GM19467 (cell line): ENCODE measurements around the gene PLEKHJ1.

Experiments used
- ATAC-seq: cut with Tn5 transposase; IDR thresholded peaks from one replicate; pipeline ENCODE4 v1.9.1; 2021; ENCODE audit warnings: mild to moderate bottlenecking, moderate library complexity; ENCODE audit not compliant: unreplicated experiment

PLEKHJ1 gene

DNA sequence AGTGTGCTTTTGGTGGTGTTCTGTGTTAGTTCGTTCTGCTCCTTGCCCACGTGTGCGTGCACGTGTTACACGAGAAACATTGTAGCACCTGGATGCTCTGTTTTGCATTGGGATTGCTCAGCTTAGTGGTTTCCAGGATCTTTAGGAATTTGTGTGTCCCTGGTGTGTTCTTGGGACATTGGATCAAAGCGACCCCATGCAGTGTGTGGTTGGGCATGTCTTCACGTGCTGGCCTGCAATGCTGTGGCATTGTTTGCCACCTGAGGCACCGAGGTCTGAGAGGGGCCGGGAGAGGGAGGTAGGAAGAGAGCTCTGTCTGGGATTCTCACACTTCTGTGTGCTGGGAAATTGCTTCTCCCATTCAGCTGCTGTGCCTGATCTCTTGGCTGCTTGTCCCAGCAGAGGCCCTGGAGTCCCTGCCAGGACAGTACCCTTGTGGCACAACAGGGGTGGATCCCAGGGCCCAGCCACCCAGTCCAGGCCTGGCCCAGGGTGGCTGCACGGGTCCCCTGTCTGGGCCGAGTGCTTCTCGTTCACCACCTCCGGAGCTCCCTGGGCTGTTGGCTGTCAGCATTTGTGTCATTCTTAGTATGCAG is 11.3 kb downstream of the PLEKHJ1 start:
- no peak for ATAC-seq

GRCh38 chr19:2223959-2224358 is 12.2 kb downstream of the PLEKHJ1 start:
- ATAC-seq = no peak

- no peak for ATAC-seq
Observed at GRCh38 chr19:2223391-2223790, 12.7 kb downstream of the PLEKHJ1 start.

DNA sequence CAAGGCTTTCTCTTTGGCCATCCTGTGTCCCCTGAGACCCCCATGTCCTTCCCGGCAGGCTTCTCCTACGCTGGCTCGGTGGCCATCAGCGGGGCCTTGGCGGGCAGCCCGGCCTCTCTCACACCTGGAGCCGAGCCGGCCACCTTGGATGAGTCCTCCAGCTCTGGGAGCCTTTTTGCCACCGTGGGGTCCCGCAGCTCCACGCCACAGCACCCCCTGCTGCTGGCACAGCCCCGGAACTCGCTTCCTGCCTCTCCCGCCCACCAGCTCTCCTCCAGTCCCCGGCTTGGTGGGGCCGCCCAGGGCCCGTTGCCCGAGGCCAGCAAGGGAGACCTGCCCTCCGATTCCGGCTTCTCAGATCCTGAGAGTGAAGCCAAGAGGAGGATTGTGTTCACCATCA is 14.2 kb downstream of the PLEKHJ1 start:
- no peak for ATAC-seq

GRCh38 chr19:2221250-2221831 is 14.8 kb downstream of the PLEKHJ1 start:
- no peak for ATAC-seq

DNA sequence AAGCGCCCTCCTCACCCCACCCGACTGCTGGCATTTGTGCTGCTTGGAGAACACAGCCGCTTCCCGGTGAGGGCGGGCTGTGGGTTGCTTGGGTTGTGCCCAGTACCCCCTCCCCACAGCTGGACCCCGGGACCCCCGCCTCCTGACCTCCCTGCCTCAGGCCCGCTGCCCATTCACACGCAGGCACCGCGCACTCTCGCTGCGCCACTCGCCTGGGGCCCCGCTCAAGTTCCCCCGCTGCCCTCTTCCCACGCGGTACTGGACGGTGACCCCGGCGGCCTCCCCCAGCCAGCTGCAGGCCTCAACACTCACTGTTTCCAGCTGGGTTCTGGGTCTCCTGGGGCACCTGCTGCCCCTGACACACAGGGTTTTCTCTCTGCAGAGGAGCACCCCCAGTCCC is 16.4 kb downstream of the PLEKHJ1 start:
- no peak for ATAC-seq

GRCh38 chr19:2217591-2217990 is 18.5 kb downstream of the PLEKHJ1 start:
- no peak for ATAC-seq

DNA sequence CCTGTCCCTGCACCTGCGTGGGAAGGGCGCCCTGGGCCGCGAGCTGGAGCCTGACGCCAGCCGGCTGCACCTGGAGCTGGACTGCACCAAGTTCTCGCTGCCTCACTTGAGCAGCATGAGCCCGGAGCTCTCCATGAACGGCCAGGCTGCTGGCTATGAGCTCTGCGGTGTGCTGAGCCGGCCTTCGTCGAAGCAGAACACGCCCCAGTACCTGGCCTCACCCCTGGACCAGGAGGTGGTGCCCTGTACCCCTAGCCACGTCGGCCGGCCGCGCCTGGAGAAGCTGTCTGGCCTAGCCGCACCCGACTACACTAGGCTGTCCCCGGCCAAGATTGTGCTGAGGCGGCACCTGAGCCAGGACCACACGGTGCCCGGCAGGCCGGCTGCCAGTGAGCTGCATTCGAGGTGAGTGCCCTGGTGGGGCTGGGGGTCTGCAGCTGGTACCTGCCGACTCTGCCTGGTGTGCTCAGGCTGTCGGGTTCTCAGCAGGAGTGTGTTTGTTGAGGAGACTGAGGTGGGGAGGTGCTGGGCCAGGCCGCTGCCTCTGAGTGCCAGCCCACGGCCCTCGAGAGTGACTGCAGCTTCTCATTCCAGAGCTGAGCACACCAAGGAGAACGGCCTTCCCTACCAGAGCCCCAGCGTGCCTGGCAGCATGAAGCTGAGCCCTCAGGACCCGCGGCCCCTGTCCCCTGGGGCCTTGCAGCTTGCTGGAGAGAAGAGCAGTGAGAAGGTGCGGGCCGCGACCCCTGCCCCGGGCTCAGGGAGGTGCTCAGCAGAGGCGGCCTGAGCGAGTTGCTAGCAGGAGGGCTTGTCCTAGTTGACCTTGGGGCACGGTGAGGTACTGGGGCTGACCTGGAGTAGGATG is 19.5 kb downstream of the PLEKHJ1 start:
- no peak for ATAC-seq

- ATAC-seq = no peak
Observed at GRCh38 chr19:2215281-2215751, 20.8 kb downstream of the PLEKHJ1 start.

DNA sequence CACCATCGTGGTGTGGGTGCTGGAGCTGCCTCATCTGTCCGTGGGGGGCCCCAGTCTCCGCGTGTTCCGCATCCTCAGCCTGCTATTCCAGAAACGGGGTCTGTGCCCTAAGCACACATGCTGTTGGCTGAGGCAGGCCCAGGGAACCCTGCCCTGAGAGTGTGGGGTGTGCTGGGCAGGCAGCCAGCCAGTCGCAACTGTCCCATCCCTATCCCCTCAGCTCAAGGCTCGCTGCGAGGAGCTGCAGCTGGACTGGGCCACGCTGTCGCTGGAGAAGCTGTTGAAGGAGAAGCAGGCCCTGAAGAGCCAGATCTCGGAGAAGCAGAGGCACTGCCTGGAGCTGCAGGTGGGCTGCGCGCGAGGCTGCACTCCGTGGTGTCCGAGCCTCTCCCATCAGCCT is 21.9 kb downstream of the PLEKHJ1 start:
- ATAC-seq = no peak

DNA sequence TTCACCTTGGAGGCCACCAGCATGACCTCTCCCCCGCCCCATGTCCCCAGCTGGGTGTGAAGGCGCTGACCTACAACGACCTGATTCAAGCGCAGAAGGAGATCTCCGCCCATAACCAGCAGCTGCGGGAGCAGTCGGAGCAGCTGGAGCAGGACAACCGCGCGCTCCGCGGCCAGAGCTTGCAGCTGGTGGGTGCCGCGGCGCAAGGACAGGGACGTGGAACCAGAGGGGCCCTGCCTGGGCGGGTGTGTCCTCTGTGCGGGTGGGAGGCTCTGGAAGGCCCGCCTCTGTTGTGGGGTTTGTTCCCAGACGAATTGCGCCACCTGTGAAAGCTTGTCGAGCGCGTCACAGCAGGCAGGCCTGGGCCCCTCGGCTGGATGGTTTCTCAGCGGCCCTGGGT is 22.3 kb downstream of the PLEKHJ1 start:
- ATAC-seq = no peak

- ATAC-seq = no peak
Observed at GRCh38 chr19:2212861-2213711, 23.0 kb downstream of the PLEKHJ1 start.

DNA sequence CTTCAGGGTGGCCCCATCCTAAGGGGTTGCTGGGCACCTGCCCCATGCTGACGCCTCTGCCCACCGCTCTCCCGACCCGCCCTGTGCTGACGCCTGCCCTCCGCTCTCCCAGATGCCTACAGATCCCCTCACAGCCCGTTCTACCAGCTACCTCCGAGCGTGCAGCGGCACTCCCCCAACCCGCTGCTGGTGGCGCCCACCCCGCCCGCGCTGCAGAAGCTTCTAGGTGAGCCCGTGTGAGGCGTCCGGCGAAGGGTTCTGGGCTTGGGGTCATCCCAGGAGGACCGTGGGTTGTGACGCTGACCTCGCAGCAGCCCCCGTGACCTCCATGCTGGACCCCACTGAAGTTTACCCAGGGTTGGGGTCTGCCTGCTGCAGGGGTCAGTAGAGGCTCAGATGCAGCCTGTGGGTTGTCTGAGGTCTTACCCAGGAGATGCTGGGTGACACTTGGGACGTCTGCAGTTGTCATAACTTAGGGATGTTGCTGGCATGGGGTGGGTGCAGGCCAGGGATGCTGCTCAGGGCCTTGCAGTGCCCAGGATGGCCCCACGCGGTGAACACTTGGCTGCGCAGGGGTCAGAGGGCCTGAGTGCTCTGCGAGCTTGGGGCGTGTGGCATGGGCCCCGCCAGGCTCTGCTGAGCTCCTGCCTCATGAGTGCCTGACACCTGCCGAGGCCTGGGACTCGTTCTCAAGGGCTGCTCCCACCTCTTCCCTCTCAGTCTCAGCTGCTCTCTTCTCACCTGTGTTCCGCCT is 25.0 kb downstream of the PLEKHJ1 start:
- no peak for ATAC-seq

DNA sequence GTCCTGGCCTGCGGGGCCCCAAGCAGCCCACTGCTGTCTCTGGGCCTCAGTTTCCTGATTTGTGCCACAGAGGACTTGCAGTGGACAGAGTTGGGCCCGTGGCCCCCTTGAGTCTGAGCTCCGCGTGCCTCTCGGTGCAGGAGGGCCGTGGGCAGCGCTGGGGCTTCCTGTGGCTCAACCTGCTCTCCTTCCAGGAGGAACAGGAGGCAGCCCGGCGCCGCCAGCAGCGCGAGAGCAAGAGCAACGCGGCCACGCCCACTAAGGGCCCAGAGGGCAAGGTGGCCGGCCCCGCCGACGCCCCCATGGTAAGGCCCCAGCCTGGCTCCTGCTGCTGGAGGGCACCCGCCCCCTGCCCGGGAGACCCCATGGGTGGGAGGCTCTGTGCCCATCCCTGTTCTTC is 25.9 kb downstream of the PLEKHJ1 start:
- no peak for ATAC-seq

DNA sequence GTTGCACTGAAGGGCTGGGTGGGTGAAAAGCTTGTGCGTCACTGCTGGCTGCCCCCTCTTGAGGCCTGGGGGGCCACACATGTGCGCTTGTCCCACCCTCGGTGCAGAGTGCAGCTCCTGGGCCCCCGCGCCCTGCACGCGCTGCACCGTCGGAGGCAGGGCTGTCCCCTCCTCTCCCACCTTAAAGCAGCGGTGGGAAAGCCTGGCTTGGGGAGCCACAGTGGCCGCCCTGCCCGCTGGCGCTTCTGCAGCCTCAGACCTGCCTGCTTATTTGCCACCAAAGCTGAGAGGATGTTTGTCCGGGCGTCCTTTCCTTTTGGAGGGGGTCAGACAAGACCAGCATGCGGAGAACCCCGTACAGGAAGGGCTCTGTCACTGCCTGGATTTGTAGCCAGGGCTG is 26.7 kb downstream of the PLEKHJ1 start:
- ATAC-seq = no peak

DNA sequence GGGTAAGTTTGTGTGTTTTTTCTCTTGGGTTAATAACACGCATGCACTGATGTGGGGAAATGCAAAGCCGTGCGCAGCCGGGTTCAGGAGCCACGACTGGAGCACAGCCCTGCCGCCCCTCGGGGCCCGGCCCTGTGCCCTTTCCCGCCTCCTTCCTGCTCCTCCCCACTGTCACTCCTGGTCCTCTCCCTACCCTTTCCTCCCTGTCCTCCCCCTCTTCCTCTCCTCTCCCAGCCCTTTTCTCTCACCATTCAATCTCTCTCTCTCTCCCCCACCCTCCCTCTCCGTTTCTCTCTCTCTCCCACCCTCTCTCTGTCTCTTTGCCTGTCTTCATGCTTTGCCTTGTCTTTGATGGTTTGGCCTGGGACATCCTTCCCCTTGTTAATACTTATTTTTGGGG is 27.2 kb downstream of the PLEKHJ1 start:
- no peak for ATAC-seq

DNA sequence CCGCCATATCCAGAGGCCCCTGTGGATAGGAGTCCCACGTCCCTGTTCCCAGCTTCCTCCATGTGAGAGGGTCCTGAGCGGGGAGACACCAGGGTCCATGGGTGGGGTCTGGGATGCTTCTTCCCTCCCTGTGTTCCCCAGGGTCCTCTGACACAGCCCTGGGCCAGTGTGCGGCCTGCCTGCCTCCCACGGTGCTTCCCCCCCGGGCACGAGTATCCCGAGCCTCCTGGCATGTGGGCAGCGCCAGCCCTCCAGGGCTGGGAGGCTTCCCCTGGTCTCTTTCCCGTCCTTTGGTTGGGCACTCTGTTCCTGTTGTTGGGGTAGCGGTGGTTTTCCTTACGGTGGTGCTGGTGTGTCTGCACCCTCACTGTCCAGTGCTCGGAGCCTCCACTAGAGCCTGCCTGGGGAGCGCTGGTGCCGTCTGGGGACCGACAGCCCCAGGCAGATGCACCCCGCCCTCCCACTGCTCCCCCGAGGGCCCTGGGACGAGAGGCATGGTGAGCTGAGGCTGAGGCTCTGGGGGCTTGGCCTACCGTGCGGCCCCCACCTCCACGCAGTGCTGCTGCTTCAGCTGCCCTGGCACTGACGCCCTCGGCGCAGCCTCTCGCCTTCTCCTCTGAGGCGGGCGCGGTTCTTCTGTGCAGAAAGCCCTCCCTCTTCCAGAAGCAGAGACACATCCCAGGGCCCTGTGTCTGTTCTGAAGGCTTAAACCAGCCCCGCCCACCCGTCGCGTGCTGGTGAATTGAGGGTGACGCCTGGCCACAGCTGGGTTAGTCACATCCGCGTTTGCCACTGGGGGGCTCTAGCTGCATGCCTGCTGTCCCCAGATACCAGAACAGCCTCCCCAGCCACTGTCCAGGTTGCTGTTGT is 27.9 kb downstream of the PLEKHJ1 start:
- ATAC-seq = no peak

GRCh38 chr19:2207008-2207407 is 29.1 kb downstream of the PLEKHJ1 start:
- ATAC-seq = no peak

GRCh38 chr19:2202366-2202765 is 33.8 kb downstream of the PLEKHJ1 start:
- no peak for ATAC-seq
